Limb (tissue), 2 donors: ENCODE results near the gene GRPEL2.
"Not testable (repeated sequence)": the region's sequence is repeated elsewhere in the genome, so short reads cannot be mapped to it uniquely, and the experiment has no call there.

ENCODE experiments used
- DNase-seq, 2 donors: peaks; one replicate each; pipeline ENCODE4 v3.0.0-alpha.2; 2016; ENCODE audit errors: extremely low spot score in 2 of 2

Gene GRPEL2

GRCh38 chr5:149376711-149377447, 31.6 kb downstream of the GRPEL2 start:
- no peak for DNase-seq

GRCh38 chr5:149378241-149378820, 33.0 kb downstream of the GRPEL2 start:
- DNase-seq: no peak

- no peak for DNase-seq
Observed at GRCh38 chr5:149379177-149379761, 34.0 kb downstream of the GRPEL2 start, which contains the start of gene IL17B. TSS of gene IL17B (minus strand) at chr5:149379292. CDS start at chr5:149379225, 67 bp downstream.

DNA sequence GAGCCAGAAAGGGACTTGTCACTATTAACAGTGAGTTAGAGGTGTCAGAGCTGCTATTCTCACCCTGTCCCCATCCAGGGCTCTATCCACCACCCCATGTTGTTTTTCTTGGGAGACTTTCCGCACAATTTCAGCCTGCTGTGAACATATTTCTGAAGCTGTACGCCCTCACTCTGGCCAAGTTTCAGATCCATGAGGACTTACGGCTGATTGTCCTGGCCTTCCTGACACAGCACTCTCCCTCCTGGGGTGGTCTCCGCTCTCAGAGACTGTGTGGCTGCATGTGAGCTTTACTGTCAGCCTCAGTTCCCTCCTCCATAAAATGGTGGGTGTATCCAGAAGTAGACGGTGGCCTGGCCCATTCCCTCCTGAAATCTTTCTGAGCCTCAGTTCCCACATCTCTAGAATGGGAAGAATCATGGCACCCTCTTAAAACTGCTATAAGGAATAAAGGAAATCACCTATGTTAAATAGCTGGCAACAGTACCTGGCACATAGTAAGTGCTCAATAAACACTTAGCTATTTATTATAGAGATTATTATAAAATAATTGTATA, 34.6 kb downstream of the GRPEL2 start:
- no peak for DNase-seq

GRCh38 chr5:149380466-149381121, 35.3 kb downstream of the GRPEL2 start:
- no peak for DNase-seq

GRCh38 chr5:149381261-149381985, 36.1 kb downstream of the GRPEL2 start:
- DNase-seq: no peak

DNA sequence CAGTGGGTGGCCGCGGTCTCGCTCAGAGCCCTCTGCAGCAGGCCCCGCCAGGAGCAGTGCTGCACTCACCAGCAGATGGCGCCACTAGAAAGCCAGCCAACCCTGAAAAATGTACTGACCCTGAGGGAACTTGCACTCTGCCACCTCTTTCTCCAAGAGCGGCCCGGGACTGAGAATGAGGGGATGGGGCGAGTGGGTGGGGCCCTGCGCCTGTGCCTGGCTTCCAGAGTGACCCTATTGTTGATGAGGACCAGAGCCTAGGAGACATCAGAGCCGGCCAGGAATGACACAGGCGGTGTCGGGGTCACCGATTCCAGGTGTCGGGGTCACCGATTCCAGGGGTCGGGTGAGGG, 36.7 kb downstream of the GRPEL2 start:
- DNase-seq: peak; percentile 64 to 87

DNA sequence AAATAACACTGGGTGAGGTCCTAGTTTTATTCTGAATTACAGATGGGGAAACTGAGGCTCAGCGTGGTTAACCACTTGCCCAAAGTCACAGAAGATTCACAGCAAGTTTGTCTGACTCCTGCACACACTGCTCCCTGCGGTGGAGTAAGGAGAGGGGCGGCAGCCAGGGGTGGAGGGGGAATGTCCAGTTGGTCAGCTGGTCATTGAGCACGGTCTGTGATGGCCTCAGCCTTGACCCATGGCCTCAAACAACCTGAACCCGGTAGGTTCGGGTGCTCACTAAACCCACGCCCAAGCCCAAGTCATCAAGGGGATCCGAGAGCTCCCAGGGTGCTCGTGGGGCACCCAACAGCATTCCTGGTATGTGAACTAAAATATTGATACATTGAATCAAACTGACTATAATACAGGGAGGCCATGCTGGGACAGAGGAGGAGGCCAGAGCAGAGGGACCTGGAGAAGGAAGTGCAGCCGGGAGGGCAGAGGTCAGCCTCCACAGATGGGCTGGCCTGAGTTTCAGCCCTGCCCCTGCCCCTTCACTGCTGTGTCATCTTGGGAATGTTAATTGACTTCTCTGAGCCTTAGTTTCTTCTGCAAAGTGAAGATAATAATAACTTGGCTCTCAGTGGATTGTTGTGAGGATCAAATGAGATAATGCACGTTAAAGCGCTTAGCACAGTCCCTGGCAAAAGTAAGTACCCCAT, 37.4 kb downstream of the GRPEL2 start:
- DNase-seq: no peak

DNA sequence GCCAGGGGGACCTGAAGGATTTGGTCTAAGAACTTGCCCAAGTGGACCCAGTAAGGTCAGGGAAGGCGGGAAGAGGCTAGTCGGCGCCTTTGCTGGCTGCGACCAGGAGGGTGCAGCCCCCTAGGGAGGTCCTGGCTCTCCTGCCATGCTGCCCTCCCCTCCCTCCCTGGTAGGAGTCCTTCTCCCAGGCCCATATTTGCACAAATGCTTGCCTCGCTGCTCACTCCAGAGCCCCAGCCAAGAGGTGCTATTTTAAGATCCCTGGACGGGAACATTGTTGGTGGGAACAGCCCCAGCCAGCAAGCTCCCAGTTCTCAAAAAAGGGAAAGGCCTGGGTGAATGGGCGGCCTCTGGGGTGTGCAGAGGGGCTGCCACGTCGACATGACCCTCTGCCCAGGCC, 38.1 kb downstream of the GRPEL2 start:
- DNase-seq: no peak

DNA sequence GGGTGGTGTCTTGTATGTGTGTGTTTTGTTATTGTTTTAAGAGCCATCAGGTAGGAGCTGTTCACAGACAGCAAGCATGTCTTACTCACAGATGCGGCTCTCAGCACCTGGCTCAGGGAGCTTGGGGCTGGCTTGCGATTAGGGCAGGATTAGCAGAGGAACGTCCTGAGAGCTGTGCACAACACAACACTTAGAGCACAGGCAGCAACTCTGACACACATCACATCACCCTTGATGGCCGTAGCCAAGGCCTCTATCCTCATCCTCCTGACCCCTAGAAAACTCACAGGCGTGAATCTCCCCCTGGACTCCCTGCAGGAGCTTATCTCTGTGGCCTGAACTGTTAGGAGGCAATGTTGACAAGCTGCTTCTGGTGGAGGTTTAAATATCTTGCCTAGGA, 40.9 kb downstream of the GRPEL2 start:
- DNase-seq: no peak

- no peak for DNase-seq
Observed at GRCh38 chr5:149387081-149387631, 41.9 kb downstream of the GRPEL2 start.

GRCh38 chr5:149387982-149388381, 42.7 kb downstream of the GRPEL2 start:
- no peak for DNase-seq

- DNase-seq: no peak
Observed at GRCh38 chr5:149388498-149389190, 43.3 kb downstream of the GRPEL2 start.

GRCh38 chr5:149389552-149390495, 44.5 kb downstream of the GRPEL2 start:
- no peak for DNase-seq

GRCh38 chr5:149391076-149391475, 45.8 kb downstream of the GRPEL2 start:
- not testable (repeated sequence) for DNase-seq

DNA sequence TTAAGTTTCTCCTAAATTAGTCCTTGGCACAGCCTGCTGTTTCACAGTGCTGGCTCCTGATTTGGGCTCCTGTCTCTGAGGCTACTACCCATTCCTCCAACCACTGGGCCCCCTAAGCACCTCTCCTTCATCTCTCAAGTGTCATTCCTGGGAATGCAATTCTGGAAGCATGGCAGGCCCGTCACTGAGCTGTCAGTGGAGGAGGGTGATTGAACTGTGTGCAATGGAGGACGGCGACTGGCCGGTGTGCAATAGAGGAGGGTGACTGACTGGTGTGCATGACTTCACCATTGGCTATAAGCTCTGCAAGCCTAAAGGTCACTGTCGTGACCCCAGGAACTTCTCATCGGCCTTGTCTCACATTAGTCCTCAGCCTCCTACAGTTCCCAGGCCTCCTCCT, 46.2 kb downstream of the GRPEL2 start:
- no peak for DNase-seq

GRCh38 chr5:149392718-149393117, 47.4 kb downstream of the GRPEL2 start:
- no peak for DNase-seq

GRCh38 chr5:149394996-149395395, 49.7 kb downstream of the GRPEL2 start:
- not testable (repeated sequence) for DNase-seq

DNA sequence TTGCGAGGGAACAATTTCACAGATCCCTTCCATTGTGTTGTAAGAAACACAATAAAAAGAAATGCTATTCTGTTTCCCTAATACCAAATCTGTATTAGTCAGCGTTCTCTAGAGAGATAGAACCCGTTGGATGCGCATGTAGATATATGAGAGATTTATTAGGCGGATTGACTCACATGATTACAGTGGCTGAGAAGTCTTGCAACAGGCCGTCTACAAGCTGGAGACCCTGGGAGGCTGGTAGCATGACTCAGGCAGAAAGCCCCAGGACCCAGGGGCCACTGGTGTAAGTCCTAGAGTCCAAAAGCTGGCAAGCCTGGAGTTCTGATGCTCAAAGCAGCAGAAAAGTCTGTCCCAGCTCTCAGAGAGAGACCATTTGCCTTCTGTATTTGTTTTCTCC, 52.2 kb downstream of the GRPEL2 start:
- DNase-seq: no peak
